ENCODE measurements around the gene KRTAP5-7.
"Not testable (repeated sequence)": the region's sequence is repeated elsewhere in the genome, so short reads cannot be mapped to it uniquely, and the experiment has no call there.

- not testable (repeated sequence) for TF ChIP-seq CTCF (IDR thresholded peaks at IDR 0.05; ENCODE audit: borderline replicate concordance, extremely low read depth, low read length, poor library complexity, severe bottlenecking); EZH2 (IDR thresholded peaks at IDR 0.05; ENCODE audit: borderline replicate concordance, low read depth, low read length, severe bottlenecking)
Measured at GRCh38 chr11:71526796-71527575, at the start of gene KRTAP5-7.

Data from DND-41 (cell line).